Tibial nerve (tissue), 4 donors: Measurements from ENCODE around the gene USP32. TPM values are rescaled to one million over a fixed set of nuclear protein-coding genes. Genes with fewer than 3 reads are reported as not detected.

ENCODE experiments used
- DNase-seq, 2 donors: peaks; one replicate each; pipeline ENCODE4 v3.0.0-alpha.2; 2019; ENCODE audit warnings: low spot score in 2 of 2
- H3K27ac ChIP-seq, 4 donors: fragments of 200-600 bp; sonication (generic) in 3 of 4; one replicate each; pipeline ENCODE4 v1.5.1; 2017 to 2019; ENCODE audit warnings: mild to moderate bottlenecking in 1 of 4
- H3K27me3 ChIP-seq, 2 donors: fragments of 200-600 bp; sonication (generic) in 1 of 2; one replicate each; pipeline versions ENCODE4 v1.5.1 to v1.6.0; 2017 to 2019
- H3K36me3 ChIP-seq, 3 donors: fragments of 200-600 bp; sonication (generic); one replicate each; pipeline ENCODE4 v1.5.1; 2018 to 2019
- H3K4me1 ChIP-seq, 4 donors: fragments of 200-600 bp; sonication (generic) in 3 of 4; one replicate each; pipeline ENCODE4 v1.5.1; 2017 to 2019
- H3K4me3 ChIP-seq, 4 donors: fragments of 200-600 bp; sonication (generic) in 3 of 4; one replicate each; pipeline ENCODE4 v1.5.1; 2017 to 2019; ENCODE audit warnings: mild to moderate bottlenecking in 1 of 4, moderate library complexity in 1 of 4
- H3K9me3 ChIP-seq, 4 donors: fragments of 200-600 bp; sonication (generic) in 3 of 4; one replicate each; pipeline ENCODE4 v1.5.1; 2017 to 2019
- EP300 ChIP-seq, 2 donors: sonication (generic); formaldehyde crosslinking; IDR thresholded peaks; one replicate each; pipeline ENCODE4 v1.6.1; 2017; ENCODE audit warnings: antibody characterized with exemption in 2 of 2, mild to moderate bottlenecking in 1 of 2
- POLR2A ChIP-seq, 2 donors: fragments of 450-650 bp; IDR thresholded peaks; one replicate each; pipeline ENCODE4 v1.6.1; 2017; ENCODE audit warnings: antibody characterized with exemption in 2 of 2, mild to moderate bottlenecking in 2 of 2, moderate library complexity in 2 of 2
- WGBS, 2 donors: methylation state at CpG; one replicate each; pipeline ENCODE4 v1.1.5; 2018; 5-methylcytosine and 5-hydroxymethylcytosine counted together
- total RNA-seq, 4 donors: library from RNA; depleted of rRNA; stranded (reverse); fragments of >200 nt; gene quantifications; one replicate each; pipeline ENCODE4 v1.1.0, GENCODE V29; 2016
- TF ChIP-seq, protein P1 (sequence below), 5 experiments: fragments of 200-600 bp in 3 of 5; fragments of 450-650 bp in 2 of 5; sonication (generic) in 3 of 5; IDR thresholded peaks; one replicate each; pipeline ENCODE4 v1.5.1; 2016 to 2019; ENCODE audit warnings: antibody characterized with exemption in 5 of 5, mild to moderate bottlenecking in 3 of 5, moderate library complexity in 2 of 5

The USP32 gene
- total RNA-seq, 4 donors from 2014 or later, result 49.6 to 64.7 (median 56.5) TPM

GRCh38 chr17:60327901-60328273 lies 64.0 kb downstream of the USP32 start:
- Histone ChIP-seq H3K27me3 (no peaks in the 10 kb centered on the region), H3K27ac (no peak overlapping the region), H3K36me3 (peaks cover 0 to 25% (median 0%) of the 10 kb centered on the region in 3 donors), H3K4me1 (peaks cover 0 to 7% (median 2%) of the 10 kb centered on the region in 4 donors), H3K9me3 (no peaks in the 10 kb centered on the region), H3K4me3 (no peak overlapping the region)
- no peak for DNase-seq
- 92 to 100% methylated on average over 3 of the region's 4 CpGs for WGBS, 2 donors
- TF ChIP-seq, protein P1, sequence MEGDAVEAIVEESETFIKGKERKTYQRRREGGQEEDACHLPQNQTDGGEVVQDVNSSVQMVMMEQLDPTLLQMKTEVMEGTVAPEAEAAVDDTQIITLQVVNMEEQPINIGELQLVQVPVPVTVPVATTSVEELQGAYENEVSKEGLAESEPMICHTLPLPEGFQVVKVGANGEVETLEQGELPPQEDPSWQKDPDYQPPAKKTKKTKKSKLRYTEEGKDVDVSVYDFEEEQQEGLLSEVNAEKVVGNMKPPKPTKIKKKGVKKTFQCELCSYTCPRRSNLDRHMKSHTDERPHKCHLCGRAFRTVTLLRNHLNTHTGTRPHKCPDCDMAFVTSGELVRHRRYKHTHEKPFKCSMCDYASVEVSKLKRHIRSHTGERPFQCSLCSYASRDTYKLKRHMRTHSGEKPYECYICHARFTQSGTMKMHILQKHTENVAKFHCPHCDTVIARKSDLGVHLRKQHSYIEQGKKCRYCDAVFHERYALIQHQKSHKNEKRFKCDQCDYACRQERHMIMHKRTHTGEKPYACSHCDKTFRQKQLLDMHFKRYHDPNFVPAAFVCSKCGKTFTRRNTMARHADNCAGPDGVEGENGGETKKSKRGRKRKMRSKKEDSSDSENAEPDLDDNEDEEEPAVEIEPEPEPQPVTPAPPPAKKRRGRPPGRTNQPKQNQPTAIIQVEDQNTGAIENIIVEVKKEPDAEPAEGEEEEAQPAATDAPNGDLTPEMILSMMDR (IDR thresholded peaks at IDR 0.05), result no peak
- no peak for TF ChIP-seq EP300 (IDR thresholded peaks at IDR 0.05)
- TF ChIP-seq POLR2A (IDR thresholded peaks at IDR 0.05), result no peak

DNA sequence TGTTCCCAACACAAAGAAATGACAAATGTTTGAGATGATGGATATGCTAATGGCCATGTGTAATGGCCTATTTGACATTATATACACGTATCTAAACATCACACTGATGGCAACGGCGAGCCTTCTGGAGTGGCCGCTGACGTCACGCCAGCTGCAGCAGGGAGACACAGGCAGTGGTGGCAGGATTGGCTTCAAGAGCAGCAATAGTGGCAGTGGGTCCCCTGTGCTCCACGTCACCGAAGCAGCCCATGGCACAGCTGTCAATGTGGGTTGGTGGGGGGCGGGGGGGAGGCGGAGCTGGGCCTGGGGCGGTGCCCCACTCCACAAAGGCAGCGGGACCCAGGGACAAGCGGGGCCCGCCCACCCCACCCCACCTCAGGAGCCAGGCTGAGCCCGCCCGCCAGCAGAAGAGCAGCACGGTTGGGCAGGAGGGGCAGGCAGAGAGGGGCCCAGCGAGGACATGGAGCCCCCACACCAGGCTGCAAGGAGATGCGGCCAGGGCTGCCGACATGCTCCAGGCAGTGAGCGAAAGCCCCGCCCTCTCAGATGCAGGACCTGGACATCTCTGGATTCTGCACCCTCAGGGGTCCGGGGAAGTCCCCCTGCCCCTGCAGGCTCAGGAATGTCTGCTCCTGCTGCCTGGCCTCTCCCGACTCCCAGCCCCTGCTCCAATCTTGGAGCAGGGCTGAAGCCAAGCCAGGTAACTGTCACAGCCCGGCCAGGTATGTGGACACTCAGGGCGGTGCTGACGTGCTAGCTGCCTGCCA lies 64.6 kb downstream of the USP32 start:
- 88 to 89% methylated on average over 14 to 23 of the region's 27 CpGs for whole genome bisulfite sequencing, 2 donors
- no peak for TF ChIP-seq EP300 (IDR thresholded peaks at IDR 0.05)
- TF ChIP-seq POLR2A (IDR thresholded peaks at IDR 0.05), result no peak
- TF ChIP-seq, protein P1 (IDR thresholded peaks at IDR 0.05), result no peak
- peaks cover 0 to 25% (median 0%) of the 10 kb centered on the region in 3 donors for H3K36me3 ChIP-seq
- no peak overlapping the region for H3K27ac ChIP-seq
- no peak overlapping the region for H3K4me3 ChIP-seq
- H3K9me3 ChIP-seq, result no peaks in the 10 kb centered on the region
- no peak for DNase-seq
- no peaks in the 10 kb centered on the region for H3K27me3 ChIP-seq
- peaks cover 0 to 1% (median 0%) of the 10 kb centered on the region in 4 donors for H3K4me1 ChIP-seq

DNA sequence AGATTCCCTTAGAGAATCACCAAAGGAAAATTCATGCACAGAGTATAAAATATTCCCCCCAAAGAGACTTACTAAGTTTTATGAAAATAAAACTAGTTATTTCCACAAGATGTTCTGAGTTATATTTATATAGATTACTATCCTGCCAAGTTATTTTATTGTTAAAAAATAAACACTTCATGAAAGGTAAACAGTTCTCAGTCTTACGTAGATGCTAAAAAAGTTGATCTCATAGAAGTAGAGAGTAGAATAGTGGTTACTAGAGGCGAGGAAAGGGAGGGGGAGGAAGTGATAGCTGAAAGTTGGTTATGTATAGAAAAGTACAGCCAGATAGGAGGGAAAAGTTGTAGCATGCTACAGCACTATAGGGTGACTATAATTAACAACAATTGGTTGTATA lies 65.2 kb downstream of the USP32 start:
- H3K4me3 ChIP-seq, result no peak overlapping the region
- H3K27ac ChIP-seq, result no peak overlapping the region
- H3K4me1 ChIP-seq, result no peaks in the 10 kb centered on the region
- H3K36me3 ChIP-seq, result peaks cover 0 to 21% (median 0%) of the 10 kb centered on the region in 3 donors
- no peak for DNase-seq
- 84 to 86% methylated on average over 2 of the region's 2 CpGs for WGBS, 2 donors
- TF ChIP-seq EP300 (IDR thresholded peaks at IDR 0.05) (no peak), POLR2A (IDR thresholded peaks at IDR 0.05) (no peak)
- TF ChIP-seq, protein P1 (IDR thresholded peaks at IDR 0.05), result no peak
- H3K27me3 ChIP-seq, result no peaks in the 10 kb centered on the region
- H3K9me3 ChIP-seq, result no peaks in the 10 kb centered on the region

DNA sequence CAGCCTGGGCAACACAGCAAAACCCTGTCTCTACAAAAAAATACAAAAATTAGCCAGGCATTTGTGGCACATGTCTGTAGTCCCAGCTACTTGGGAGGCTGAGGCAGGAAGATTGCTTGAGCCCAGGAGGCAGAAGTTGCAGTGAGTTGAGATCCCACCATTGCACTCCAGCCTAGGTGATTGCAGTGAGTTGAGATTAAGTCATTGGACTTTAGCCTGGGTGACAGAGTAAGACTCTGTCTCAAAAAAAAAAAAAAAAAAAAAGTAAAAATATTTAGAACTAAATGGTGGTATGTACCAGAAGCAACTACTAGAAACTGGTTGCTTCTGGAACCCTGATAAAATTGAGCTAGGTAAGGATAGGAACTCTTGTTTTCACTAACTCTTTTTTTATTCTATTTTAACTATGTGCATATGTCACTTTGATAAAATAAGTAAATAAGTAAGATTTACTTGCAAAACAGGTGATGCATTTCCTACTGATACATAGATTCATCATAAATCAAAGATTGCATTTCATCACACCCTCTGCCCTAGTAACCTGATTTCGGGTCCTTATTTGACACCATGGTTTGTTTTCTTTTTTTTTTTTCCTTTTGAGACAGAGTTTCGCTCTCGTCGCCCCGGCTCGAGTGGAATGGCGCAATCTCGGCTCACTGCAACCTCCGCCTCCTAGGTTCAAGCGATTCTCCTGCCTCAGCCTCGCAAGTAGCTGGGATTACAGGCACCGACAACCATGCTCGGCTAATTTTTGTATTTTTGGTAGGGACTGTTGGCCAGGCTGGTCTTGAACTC lies 66.0 kb downstream of the USP32 start:
- Histone ChIP-seq H3K4me1 (no peaks in the 10 kb centered on the region), H3K4me3 (no peak overlapping the region), H3K27me3 (no peaks in the 10 kb centered on the region), H3K36me3 (peaks cover 0 to 21% (median 0%) of the 10 kb centered on the region in 3 donors), H3K27ac (no peak overlapping the region), H3K9me3 (no peaks in the 10 kb centered on the region)
- TF ChIP-seq POLR2A (IDR thresholded peaks at IDR 0.05), result no peak
- TF ChIP-seq, protein P1 (IDR thresholded peaks at IDR 0.05), result no peak
- TF ChIP-seq EP300 (IDR thresholded peaks at IDR 0.05), result no peak
- 91 to 96% methylated on average over 13 of the region's 13 CpGs for WGBS, 2 donors
- DNase-seq, result no peak

GRCh38 chr17:60323754-60324153 lies 68.2 kb downstream of the USP32 start:
- Histone ChIP-seq H3K36me3 (peaks cover 0 to 20% (median 0%) of the 10 kb centered on the region in 3 donors), H3K4me1 (no peaks in the 10 kb centered on the region), H3K27ac (no peak overlapping the region), H3K27me3 (no peaks in the 10 kb centered on the region), H3K9me3 (no peaks in the 10 kb centered on the region), H3K4me3 (no peak overlapping the region)
- DNase-seq, result no peak
- TF ChIP-seq EP300 (IDR thresholded peaks at IDR 0.05) (no peak), POLR2A (IDR thresholded peaks at IDR 0.05) (no peak)
- TF ChIP-seq, protein P1 (IDR thresholded peaks at IDR 0.05), result no peak
- 92 to 96% methylated on average over 1 of the region's 1 CpG for WGBS, 2 donors
